HG02610 (cell line): ENCODE results near the gene MRPL11.

ENCODE experiments used
- ATAC-seq: cut with Tn5 transposase; IDR thresholded peaks from one replicate; pipeline ENCODE4 v1.9.1; 2021; ENCODE audit warnings: mild to moderate bottlenecking, moderate library complexity; ENCODE audit not compliant: unreplicated experiment

MRPL11 gene

GRCh38 chr11:66408488-66409214 is 30.0 kb downstream of the MRPL11 start:
- ATAC-seq, result no peak

- no peak for ATAC-seq
These were observed 31.0 kb downstream of the MRPL11 start for GRCh38 chr11:66407651-66408050.

- no peak for ATAC-seq
These were observed 44.7 kb downstream of the MRPL11 start for GRCh38 chr11:66393954-66394353.

DNA sequence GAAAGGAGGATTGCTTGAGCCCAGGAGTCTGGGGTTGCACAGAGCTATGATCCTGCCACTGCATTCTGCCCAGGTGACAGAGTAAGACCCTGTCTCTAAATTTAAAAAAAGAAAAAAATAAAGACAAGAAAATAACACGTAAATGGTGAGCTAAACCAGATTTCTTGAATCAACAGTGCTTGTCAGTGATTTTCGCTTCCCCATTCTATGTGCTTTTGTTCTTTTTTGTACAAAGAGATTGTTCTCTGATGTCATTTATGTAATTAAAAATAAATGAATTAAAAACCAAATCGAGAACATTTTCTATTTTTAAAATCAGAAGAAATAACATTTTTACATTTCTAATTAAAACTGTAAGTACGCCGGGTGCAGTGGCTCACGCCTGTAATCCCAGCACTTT is 47.3 kb downstream of the MRPL11 start:
- no peak for ATAC-seq

DNA sequence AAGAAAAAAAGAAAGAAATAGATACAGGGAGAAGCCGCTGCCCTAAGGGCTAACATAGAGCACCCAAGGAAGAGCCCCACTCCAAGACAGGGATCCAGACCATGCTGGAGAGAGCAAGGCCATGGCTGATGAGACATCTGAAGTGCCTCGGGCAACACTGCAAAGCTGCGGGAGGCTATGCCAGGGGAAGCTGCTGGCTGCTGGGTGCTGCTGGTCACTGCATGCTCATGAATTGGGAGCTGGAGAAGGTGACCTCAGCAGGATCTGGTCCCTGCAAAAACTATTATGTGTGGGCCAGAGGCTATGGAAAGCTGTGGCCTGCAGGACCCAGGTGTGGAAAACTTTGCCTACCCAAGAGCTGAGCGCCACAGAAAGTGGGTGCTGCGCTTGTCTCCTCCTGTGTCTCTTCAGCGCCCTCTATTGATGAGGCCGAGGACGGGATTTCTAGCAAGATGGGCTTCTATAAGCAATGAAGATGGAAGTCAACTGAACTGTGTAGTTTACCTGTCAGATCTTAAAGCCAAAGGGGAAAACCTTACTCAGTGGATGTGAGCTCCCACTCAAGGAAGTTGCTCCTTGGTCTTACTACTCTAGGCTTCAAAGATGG is 49.8 kb downstream of the MRPL11 start:
- ATAC-seq, result no peak

- ATAC-seq, result no peak
These were observed 52.2 kb downstream of the MRPL11 start for GRCh38 chr11:66386171-66387069.
